Adrenal gland (tissue), 5 donors: ENCODE results near the gene PRKN.

Source experiments
- CTCF ChIP-seq, 6 experiments: fragments of 450-650 bp in 4 of 6; fragments of 200-600 bp in 2 of 6; sonication (generic) in 1 of 6; IDR thresholded peaks; 1 replicate in 5 of 6; 2 replicates in 1 of 6; pipeline versions ENCODE4 v1.5.1 to v1.8.0; 2016 to 2021; ENCODE audit warnings: antibody characterized with exemption in 6 of 6, mild to moderate bottlenecking in 2 of 6, moderate library complexity in 1 of 6
- POLR2A ChIP-seq, 2 donors: fragments of 450-650 bp; IDR thresholded peaks; one replicate each; pipeline ENCODE4 v1.6.1; 2017; ENCODE audit warnings: antibody characterized with exemption in 2 of 2, mild to moderate bottlenecking in 2 of 2, moderate library complexity in 1 of 2
- donor health status: DM: no; HTN: no; CAD: no.

GRCh38 chr6:162140251-162140852 is 587.2 kb downstream of the PRKN start:
- TF ChIP-seq CTCF (IDR thresholded peaks at IDR 0.05), result no peak
- no peak for TF ChIP-seq POLR2A (IDR thresholded peaks at IDR 0.05)
